NCI-H1694 treated with DMSO at 0.1 percent for 48 hours (cell line): ENCODE results near the gene TAF7.
A peak's percentile ranks its signal among the peaks of the same experiment; 100 is the strongest.
"Not testable (repeated sequence)": the region's sequence is repeated elsewhere in the genome, so short reads cannot be mapped to it uniquely, and the experiment has no call there.

Experiments
- DNase-seq: peaks from one replicate; lab custom pipeline; 2025; lab: John Stamatoyannopoulos, UW

Gene TAF7

GRCh38 chr5:141320225-141321169 is at the start of gene TAF7:
TSS of gene TAF7 (minus strand) at chr5:141320784. CDS start at chr5:141320044, 740 bp downstream.
- DNase-seq: peak; percentile 80

GRCh38 chr5:141366016-141366896 is 45.7 kb upstream of the TAF7 start:
- no peak for DNase-seq

- DNase-seq: no peak
These were observed 43.5 kb upstream of the TAF7 start, which contains the start of gene PCDHGA5 for GRCh38 chr5:141363952-141364660. TSS of gene PCDHGA5 (plus strand) at chr5:141364162. CDS start at chr5:141364331, 169 bp downstream.

GRCh38 chr5:141362719-141363118 is 42.1 kb upstream of the TAF7 start:
- DNase-seq: no peak

- no peak for DNase-seq
These were observed 40.1 kb upstream of the TAF7 start for GRCh38 chr5:141360685-141361084.

GRCh38 chr5:141359790-141360426 is 39.3 kb upstream of the TAF7 start, which contains the start of gene PCDHGB2:
TSS of gene PCDHGB2 (plus strand) at chr5:141359994. CDS start at chr5:141360136, 142 bp downstream.
- peak; percentile 32 for DNase-seq

GRCh38 chr5:141356950-141357349 is 36.4 kb upstream of the TAF7 start:
- no peak for DNase-seq

GRCh38 chr5:141356133-141356532 is 35.5 kb upstream of the TAF7 start:
- no peak for DNase-seq

GRCh38 chr5:141355641-141356040 is 35.1 kb upstream of the TAF7 start:
- no peak for DNase-seq

- DNase-seq: no peak
These were observed 34.4 kb upstream of the TAF7 start, which contains the start of gene PCDHGA4 for GRCh38 chr5:141354900-141355469. TSS of gene PCDHGA4 (plus strand) at chr5:141355021. CDS start at chr5:141355108, 87 bp downstream.

- no peak for DNase-seq
These were observed 31.0 kb upstream of the TAF7 start for GRCh38 chr5:141351591-141351990.

- peak; percentile 41 for DNase-seq
These were observed 29.5 kb upstream of the TAF7 start, which contains the start of gene PCDHGB1 for GRCh38 chr5:141349917-141350619. TSS of gene PCDHGB1 (plus strand) at chr5:141350099. CDS start at chr5:141350261, 162 bp downstream.

- not testable (repeated sequence) for DNase-seq
These were observed 25.4 kb upstream of the TAF7 start for GRCh38 chr5:141346017-141346416.

GRCh38 chr5:141345327-141345726 is 24.7 kb upstream of the TAF7 start:
- DNase-seq: no peak

GRCh38 chr5:141343953-141344463 is 23.4 kb upstream of the TAF7 start:
- no peak for DNase-seq

GRCh38 chr5:141343242-141343952 is 22.8 kb upstream of the TAF7 start, which contains the start of gene PCDHGA3:
TSS of gene PCDHGA3 (plus strand) at chr5:141343829. CDS start at chr5:141344034, 205 bp downstream.
- DNase-seq: no peak

- DNase-seq: no peak
These were observed 22.2 kb upstream of the TAF7 start for GRCh38 chr5:141342773-141343172.

- DNase-seq: not testable (repeated sequence)
These were observed 20.3 kb upstream of the TAF7 start for GRCh38 chr5:141340781-141341354.
